ENCODE results near the gene SPPL2A.

Gene SPPL2A

DNA sequence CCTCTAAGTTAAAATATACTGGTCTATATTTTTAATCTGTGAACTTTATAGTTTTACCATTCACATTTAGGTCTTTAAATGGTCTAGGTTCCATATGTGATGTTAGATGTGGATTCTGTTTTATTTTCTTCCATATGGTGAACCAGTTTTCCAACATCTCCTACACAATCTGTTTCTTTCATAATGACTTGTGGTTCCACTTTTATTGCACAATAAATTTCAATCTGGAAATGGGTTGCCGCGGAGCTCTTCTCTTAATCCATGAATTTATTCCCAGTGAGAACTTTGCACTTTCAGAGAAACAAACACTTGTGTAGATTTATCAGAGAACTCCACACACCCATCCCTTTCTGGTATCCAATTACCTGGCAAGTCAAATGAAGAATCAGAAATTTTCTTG, 20.9 kb upstream of the SPPL2A start:
- TF ChIP-seq, protein P1, sequence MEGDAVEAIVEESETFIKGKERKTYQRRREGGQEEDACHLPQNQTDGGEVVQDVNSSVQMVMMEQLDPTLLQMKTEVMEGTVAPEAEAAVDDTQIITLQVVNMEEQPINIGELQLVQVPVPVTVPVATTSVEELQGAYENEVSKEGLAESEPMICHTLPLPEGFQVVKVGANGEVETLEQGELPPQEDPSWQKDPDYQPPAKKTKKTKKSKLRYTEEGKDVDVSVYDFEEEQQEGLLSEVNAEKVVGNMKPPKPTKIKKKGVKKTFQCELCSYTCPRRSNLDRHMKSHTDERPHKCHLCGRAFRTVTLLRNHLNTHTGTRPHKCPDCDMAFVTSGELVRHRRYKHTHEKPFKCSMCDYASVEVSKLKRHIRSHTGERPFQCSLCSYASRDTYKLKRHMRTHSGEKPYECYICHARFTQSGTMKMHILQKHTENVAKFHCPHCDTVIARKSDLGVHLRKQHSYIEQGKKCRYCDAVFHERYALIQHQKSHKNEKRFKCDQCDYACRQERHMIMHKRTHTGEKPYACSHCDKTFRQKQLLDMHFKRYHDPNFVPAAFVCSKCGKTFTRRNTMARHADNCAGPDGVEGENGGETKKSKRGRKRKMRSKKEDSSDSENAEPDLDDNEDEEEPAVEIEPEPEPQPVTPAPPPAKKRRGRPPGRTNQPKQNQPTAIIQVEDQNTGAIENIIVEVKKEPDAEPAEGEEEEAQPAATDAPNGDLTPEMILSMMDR (IDR thresholded peaks at IDR 0.05) = no peak
- Histone ChIP-seq H3K27ac (no peak overlapping the region), H3K4me3 (no peak overlapping the region)
- no peak for DNase-seq (ENCODE audit: low spot score)

DNA sequence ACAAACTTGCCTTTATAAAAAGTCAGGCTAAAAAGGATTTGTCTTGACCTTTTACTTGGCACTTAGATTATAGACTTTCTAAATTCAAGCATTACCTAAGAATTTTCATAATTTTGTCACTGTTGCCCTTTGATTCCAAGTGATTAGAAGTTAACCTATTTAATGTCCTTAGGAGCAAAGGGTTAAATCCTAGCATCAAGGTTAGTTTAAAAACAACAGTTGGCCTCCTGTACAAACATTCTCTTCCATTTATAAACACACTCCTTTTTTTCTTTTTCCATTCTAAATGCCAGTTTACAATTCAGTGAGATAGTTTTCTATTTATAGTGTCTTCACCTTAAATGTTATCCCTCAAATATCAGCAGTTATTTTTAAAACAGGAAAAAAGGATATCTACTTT, 18.4 kb upstream of the SPPL2A start:
- DNase-seq (ENCODE audit: low spot score) = no peak
- Histone ChIP-seq H3K27ac (no peak overlapping the region), H3K4me3 (no peak overlapping the region)
- TF ChIP-seq, protein P1 (IDR thresholded peaks at IDR 0.05) = no peak

DNA sequence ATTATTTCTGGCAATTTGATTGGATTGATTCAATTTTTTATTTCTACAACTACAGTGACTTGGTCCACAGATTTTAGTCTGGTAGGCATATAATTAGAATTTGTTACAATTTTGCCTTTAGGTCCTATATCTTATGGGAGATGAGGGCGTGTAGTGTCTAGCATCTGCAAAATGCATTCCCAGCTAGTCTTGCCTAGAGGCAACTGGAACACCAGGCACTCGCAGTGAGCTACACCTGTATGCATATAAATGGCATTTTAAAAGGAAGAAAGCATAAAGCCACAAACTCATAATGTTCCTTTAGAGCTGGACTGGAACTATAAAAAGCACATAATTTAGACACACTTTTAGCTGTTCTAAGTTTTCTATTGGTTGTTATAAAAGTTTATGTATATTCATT, 17.9 kb upstream of the SPPL2A start:
- Histone ChIP-seq H3K4me3 (no peak overlapping the region), H3K27ac (no peak overlapping the region)
- DNase-seq (ENCODE audit: low spot score) = no peak
- TF ChIP-seq, protein P1 (IDR thresholded peaks at IDR 0.05) = no peak

DNA sequence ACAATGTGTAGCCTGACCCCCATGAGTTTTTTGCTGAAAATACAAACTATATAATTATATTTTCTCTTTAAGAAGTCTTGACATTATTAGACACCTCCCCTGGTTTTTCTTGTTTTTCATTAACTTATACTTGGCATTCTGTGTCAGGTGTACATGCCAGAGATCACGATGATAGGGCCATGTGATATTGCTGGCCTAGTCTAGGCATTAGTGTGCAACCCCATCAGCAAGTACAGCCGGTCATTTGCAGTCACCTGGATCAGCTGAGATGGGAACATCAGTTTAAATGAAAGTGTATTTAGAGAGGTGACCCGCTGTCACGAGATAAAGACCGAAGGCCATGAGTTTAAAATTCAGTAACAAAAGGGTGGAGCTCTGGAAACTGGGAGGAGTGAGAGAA, 12.6 kb upstream of the SPPL2A start:
- no peak for DNase-seq (ENCODE audit: low spot score)
- H3K27ac ChIP-seq = no peak overlapping the region
- TF ChIP-seq, protein P1 (IDR thresholded peaks at IDR 0.05) = no peak
- H3K4me3 ChIP-seq = no peak overlapping the region

DNA sequence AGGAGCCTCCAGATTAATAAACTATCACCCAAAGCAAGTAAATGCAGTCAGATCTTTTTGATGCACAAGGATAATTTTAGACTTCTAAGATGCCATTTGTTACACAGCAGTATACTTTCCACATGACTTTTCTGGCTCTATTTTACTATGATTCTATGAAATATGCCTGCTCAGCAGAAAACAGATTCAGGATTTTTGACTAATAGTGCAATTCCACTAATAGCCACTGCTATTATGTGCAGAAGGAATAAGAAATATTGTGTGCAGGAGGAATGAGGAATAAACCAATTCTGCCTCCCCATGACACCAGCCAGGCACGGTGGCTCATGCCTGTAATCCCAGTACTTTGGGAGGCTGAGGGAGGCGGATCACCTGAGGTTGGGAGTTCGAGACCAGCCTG, 11.5 kb upstream of the SPPL2A start:
- DNase-seq (ENCODE audit: low spot score) = no peak
- TF ChIP-seq, protein P1 (IDR thresholded peaks at IDR 0.05) = no peak
- no peak overlapping the region for H3K27ac ChIP-seq
- no peak overlapping the region for H3K4me3 ChIP-seq

- H3K27ac ChIP-seq = no peak overlapping the region
- no peak for DNase-seq (ENCODE audit: low spot score)
- no peak overlapping the region for H3K4me3 ChIP-seq
- TF ChIP-seq, protein P1 (IDR thresholded peaks at IDR 0.05) = no peak
These were observed 8.9 kb upstream of the SPPL2A start for GRCh38 chr15:50774450-50774849.

GRCh38 chr15:50773389-50773788, 7.9 kb upstream of the SPPL2A start:
- TF ChIP-seq, protein P1 (IDR thresholded peaks at IDR 0.05) = no peak
- no peak overlapping the region for H3K4me3 ChIP-seq
- H3K27ac ChIP-seq = no peak overlapping the region
- no peak for DNase-seq (ENCODE audit: low spot score)

Measured in coronary artery (tissue), 2 donors.